ENCODE results near the gene PSAT1. TPM values are rescaled to one million over a fixed set of nuclear protein-coding genes. Genes with fewer than 3 reads are reported as not detected.

The PSAT1 gene
- total and polyA plus RNA-seq, 4 donors = 4.0 to 48.4 (median 11.1) TPM

GRCh38 chr9:78321505-78321904, 24.6 kb downstream of the PSAT1 start:
- no peak overlapping the region for H3K4me3 ChIP-seq
- no peak for TF ChIP-seq CTCF (IDR thresholded peaks at IDR 0.05; ENCODE audit: control extremely low read depth, extremely low read depth)
- H3K9me3 ChIP-seq (ENCODE audit: control insufficient read depth in 4 of 4, insufficient read depth in 3 of 4, low read length in 3 of 4) = peaks cover 0 to under 1% (median 0%) of the 10 kb centered on the region in 4 donors
- peaks cover 0 to 10% (median 0%) of the 10 kb centered on the region in 5 donors for H3K4me1 ChIP-seq (ENCODE audit: control insufficient read depth in 5 of 5, insufficient read depth in 5 of 5, low read length in 5 of 5)
- no peak overlapping the region for H3K9ac ChIP-seq (ENCODE audit: insufficient read depth in 1 of 2, low read length in 2 of 2)
- ATAC-seq (ENCODE audit: insufficient read depth, low FRiP score) (no peak), DNase-seq (no peak)
- no peaks in the 10 kb centered on the region for H3K27me3 ChIP-seq (ENCODE audit: control insufficient read depth in 3 of 3, insufficient read depth in 3 of 3, low read length in 2 of 3)
- H3K27ac ChIP-seq (ENCODE audit: low read depth in 1 of 2, low read length in 1 of 2) = no peak overlapping the region
- peaks cover 0 to 4% (median under 1%) of the 10 kb centered on the region in 4 donors for H3K36me3 ChIP-seq (ENCODE audit: control insufficient read depth in 4 of 4, insufficient read depth in 4 of 4, low read length in 4 of 4)
- WGBS, 2 donors = 94 to 97% methylated on average over 7 of the region's 7 CpGs

- WGBS, 2 donors = 66 to 79% methylated on average over 10 of the region's 10 CpGs
- peaks cover 0 to 2% (median 0%) of the 10 kb centered on the region in 4 donors for H3K9me3 ChIP-seq (ENCODE audit: control insufficient read depth in 4 of 4, insufficient read depth in 3 of 4, low read length in 3 of 4)
- H3K27ac ChIP-seq (ENCODE audit: low read depth in 1 of 2, low read length in 1 of 2) = no peak overlapping the region
Observed at GRCh38 chr9:78324068-78324650, 27.2 kb downstream of the PSAT1 start.

GRCh38 chr9:78324682-78325081, 27.8 kb downstream of the PSAT1 start:
- Histone ChIP-seq H3K9ac (ENCODE audit: insufficient read depth in 1 of 2, low read length in 2 of 2) (no peak overlapping the region), H3K27me3 (ENCODE audit: control insufficient read depth in 3 of 3, insufficient read depth in 3 of 3, low read length in 2 of 3) (no peaks in the 10 kb centered on the region), H3K9me3 (ENCODE audit: control insufficient read depth in 4 of 4, insufficient read depth in 3 of 4, low read length in 3 of 4) (peaks cover 0 to 2% (median 0%) of the 10 kb centered on the region in 4 donors), H3K4me3 (no peak overlapping the region), H3K27ac (ENCODE audit: low read depth in 1 of 2, low read length in 1 of 2) (no peak overlapping the region), H3K36me3 (ENCODE audit: control insufficient read depth in 4 of 4, insufficient read depth in 4 of 4, low read length in 4 of 4) (peaks cover 0 to 2% (median 0%) of the 10 kb centered on the region in 4 donors), H3K4me1 (ENCODE audit: control insufficient read depth in 5 of 5, insufficient read depth in 5 of 5, low read length in 5 of 5) (peaks cover 0 to 10% (median 0%) of the 10 kb centered on the region in 5 donors)
- ATAC-seq (ENCODE audit: insufficient read depth, low FRiP score) (no peak), DNase-seq (no peak)
- 94 to 97% methylated on average over 8 of the region's 8 CpGs for WGBS, 2 donors
- TF ChIP-seq CTCF (IDR thresholded peaks at IDR 0.05; ENCODE audit: control extremely low read depth, extremely low read depth) = no peak

More at GRCh38 chr9:78324068-78324650, 27.2 kb downstream of the PSAT1 start:
- Histone ChIP-seq H3K4me3 (no peak overlapping the region), H3K36me3 (ENCODE audit: control insufficient read depth in 4 of 4, insufficient read depth in 4 of 4, low read length in 4 of 4) (peaks cover 0 to 2% (median 0%) of the 10 kb centered on the region in 4 donors), H3K9ac (ENCODE audit: insufficient read depth in 1 of 2, low read length in 2 of 2) (no peak overlapping the region), H3K27me3 (ENCODE audit: control insufficient read depth in 3 of 3, insufficient read depth in 3 of 3, low read length in 2 of 3) (no peaks in the 10 kb centered on the region), H3K4me1 (ENCODE audit: control insufficient read depth in 5 of 5, insufficient read depth in 5 of 5, low read length in 5 of 5) (peaks cover 0 to 10% (median 0%) of the 10 kb centered on the region in 5 donors)
- ATAC-seq (ENCODE audit: insufficient read depth, low FRiP score) = no peak
- no peak for DNase-seq
- TF ChIP-seq CTCF (IDR thresholded peaks at IDR 0.05; ENCODE audit: control extremely low read depth, extremely low read depth) = no peak
